GDM1 (cell line): ENCODE results near the gene ZNF337.
"Not testable (repeated sequence)": the region's sequence is repeated elsewhere in the genome, so short reads cannot be mapped to it uniquely, and the experiment has no call there.

Source experiments
- DNase-seq: peaks from one replicate; lab custom pipeline; 2025; lab: John Stamatoyannopoulos, UW

The ZNF337 gene

DNA sequence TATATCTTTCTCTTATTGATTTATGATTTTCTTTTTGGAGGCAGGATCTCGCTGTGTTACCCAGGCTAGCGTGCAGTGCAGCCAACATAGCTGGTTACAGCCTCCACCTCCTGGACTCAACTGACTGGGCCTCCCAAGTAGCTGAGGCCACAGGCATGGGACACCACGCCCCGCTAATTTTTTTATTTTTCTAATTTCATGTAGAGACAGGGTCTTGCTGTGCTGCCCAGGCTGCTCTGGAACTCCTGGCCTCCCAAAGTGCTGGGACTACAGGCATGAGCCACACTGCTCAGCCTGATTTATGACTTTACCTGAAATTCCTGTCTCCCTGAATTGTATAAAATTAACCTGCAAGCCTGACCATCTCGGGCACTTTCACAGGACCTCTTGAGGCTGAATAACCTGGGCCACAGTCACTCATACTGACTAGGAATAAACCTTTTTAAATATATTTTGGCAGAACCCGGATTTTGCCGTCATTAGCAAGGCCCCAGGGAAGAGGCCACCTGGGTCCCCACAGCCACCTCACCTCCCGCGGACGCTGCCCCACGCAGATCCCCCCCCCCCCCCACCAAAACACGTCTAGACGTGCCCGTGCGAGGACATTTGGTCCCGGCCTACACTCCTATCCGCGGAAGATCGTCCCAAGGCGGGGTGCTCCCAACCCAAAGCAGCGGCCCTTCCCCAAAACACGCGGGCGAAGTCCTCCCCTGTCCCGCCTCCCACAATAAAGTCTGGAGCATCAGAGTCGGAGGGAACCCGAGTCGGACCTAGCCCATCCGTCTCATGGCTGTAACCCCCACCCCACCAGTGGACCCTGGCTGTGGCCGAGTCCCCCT is 902 bp downstream of the ZNF337 start:
- peak; percentile 9 for DNase-seq

DNA sequence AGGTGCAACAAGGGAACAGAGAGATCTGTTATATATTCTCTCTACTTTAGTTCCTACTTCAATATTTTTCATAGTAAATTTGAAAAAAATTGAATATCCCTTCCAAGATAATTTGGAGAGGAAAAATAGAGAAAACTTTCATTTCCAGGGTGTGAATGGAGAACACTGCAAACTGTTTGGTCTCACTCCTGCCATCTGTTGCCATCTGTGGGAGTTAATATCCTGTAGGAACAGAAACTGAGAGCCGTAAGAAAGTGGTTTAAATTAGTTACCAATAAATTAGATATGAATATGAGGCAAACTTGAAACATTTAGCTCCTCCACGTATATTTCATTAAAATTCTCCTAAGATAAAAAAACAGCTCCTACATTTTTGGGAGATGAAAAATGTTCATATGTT is 4.2 kb downstream of the ZNF337 start:
- no peak for DNase-seq

DNA sequence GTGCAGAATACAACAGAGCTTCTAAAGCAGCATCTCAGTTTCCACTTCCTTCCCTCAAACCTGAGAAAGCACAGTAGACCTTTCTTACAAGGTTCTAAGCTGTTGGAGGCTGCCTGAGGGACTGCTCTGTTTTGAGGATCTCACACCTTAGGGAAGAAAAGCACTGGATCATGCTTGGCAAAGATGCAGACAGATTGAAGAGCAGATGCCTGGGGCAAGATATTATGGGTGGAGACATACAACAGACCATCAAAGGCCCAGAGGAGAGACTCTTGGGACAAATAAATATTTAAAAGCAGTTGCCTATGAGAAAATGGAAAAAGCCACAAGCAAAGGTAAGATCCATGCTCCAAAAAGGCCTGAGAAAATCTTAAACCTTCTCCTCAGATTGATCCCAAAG is 6.2 kb downstream of the ZNF337 start:
- DNase-seq = no peak

DNA sequence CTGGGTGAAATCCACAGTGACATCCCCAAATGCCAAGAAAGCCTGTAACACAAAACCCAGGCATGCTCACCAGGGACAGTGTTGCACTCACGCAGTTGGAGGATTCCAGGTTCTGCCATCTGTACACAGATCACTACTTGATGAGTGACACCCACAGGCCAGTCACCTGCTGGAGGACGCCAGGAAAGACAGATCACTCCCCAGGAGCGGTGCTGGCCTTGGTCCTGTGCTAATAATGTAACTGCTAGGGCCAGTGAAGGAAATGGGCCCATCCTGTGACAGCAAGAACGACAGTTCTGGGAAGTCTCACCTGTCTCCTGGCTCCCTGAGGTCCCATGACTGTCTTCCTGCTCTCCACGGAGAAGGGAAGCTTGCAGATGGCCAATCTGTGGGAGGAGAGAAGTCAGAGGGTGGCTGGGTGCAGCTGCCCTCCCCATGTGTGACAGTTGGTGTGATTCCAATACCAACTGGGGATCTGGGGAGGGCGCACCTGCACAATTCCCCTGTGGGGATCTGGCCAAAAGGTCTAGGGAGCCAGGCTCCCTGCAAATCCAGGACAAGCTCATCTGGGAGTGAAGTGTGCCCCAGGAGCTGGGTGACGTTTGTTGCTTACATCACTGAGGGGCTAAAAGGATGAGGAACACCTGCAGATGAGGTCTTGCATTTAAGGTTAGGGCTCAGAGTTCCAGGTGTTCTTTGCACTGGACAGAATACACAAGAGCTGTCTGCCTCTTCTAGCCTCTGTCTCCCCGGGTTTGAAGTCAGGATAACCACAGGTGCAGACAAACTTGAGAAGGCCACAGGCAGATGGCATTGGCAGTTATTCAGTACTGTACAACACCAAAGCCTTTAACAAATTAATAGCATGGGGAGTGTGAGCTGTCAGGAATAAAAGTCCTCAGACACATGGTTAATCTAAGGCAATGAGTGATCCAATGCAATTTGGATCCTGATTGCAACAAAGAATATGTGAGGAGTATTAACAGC is 10.3 kb downstream of the ZNF337 start:
- DNase-seq = no peak

DNA sequence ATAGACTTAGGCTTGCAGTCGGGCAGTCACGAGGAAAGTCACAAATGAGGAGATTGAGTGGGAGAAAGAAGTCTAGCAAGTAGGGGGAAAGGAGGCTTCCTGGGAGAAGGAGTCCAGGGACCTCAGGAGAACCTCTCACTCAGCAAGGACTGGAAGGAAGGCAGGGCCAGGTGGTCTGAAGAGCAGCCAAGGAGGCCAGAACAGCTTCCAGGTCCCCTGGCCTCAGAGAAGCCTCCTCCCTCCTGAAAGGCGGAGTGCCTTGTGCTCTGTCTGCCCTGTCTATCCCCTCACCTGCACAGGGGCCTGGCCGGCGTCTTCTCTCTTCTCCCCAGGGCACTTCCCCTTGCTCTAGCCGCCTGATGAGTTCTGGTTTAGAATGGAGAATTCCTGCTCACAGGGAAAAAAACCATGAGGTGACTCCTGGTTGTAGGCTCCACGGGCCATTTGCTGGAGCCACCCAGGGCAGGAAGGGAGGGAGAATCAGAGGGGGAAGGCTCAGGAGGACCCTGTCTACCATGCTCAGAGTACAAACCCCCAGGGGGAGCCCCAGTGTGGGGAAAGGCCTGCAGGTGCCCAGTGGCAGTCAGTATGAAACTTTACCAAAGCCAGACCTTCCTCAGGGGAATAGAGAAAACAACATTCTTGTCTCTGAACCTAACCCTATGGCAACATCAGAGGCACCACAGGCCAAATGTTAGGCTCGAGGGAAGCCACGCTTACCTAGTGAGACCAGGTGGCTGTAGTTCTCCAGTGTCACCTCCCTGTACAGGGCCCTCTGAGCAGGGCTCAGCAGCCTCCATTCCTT is 11.2 kb downstream of the ZNF337 start:
- DNase-seq = no peak

DNA sequence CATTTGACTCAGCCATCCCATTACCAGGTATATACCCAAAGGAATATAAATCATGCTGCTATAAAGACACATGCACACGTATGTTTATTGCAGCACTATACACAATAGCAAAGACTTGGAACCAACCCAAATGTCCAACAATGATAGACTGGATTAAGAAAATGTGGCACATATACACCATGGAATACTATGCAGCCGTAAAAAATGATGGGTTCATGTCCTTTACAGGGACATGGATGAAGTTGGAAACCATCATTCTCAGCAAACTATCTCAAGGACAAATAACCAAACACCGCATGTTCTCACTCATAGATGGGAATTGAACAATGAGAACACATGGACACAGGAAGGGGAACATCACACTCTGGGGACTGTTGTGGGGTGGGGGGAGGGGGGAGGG is 12.8 kb downstream of the ZNF337 start:
- not testable (repeated sequence) for DNase-seq

DNA sequence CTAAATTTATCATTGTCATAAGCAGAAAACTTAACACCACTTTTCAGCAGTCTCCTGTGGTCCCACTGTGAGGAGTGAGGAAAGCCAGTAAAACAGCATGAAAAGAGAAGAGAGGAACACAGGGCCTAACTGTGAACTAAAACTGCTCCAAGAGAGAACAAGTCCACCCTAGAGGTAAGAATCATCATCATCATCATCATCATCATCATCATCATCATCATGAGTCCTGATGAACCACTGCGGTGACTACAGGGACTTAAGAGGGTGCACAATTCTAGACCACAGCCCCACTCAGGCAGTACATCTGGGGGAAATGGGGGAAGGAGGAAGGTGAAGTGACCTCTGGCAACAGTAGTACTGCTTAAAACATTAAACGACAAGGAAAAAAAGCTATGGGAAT is 13.6 kb downstream of the ZNF337 start:
- no peak for DNase-seq

DNA sequence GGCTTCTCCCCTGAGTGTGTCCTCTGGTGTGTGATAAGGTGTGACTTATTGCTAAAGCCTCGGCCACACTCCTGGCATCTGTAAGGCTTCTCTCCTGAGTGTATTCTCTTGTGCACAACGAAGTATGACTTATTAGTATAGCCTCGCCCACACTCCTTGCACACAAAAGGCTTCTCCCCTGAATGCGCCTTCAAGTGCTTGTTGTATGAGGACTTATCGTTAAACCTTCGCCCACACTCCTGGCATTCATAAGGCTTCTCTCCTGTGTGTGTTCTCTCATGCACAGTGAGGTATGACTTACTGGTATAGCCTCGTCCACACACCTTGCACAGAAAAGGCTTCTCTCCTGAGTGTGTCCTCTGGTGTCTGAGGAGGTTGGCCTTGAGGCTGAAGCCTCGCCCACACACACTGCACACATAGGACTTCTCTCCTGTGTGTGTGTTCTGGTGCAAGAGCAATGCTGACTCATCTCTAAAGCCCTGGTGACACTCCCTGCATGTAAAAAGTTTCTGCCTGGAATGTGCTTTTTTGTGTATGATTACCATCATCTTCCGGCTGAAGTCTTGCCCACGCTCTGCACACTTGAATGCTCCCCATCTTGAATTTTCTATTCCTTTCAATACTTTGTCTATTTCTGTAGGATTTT is 20.4 kb downstream of the ZNF337 start:
- DNase-seq = no peak

DNA sequence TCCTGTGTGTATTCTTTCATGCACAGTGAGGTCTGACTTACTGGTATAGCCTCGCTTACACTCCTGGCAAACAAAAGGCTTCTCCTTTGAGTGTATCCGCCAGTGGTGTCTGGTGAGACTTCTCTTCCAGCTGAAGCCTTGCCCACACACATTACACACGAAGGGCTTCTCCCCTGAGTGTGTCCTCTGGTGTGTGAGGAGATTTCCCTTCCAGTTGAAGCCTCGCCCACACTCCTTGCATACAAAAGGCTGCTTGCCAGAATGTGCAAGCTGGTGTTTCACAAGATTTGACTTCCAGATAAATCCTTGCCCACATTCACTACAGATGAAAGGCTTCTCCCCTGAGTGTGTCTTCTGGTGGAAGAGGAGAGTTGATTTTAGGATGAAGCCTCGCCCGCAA is 21.5 kb downstream of the ZNF337 start:
- DNase-seq = no peak

DNA sequence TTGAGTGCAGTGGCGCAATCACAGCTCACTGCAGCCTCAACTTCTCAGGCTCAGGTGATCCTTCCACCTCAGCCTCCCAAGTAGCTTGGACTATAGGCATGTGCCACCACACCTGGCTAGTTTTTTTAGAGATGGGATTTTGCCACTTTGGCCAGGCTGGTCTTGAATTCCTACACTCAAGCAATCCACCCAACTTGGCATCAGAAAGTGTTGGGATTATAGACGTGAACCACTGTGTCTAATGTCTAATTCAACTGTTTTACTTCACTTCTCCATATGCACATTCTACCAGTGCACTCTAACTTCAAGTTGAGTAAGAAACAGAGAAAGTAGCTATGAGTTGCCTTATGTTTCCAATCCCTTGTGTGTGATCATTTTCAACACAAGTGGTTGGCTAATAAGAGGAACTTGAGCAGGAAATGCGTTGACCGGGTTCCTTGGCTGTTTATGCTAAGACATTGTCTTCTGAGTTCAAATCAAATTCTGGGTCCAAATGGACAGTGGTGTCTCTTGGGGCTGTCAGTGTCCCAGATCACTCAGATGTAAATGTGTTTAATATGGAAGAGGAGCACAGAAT is 23.9 kb downstream of the ZNF337 start:
- no peak for DNase-seq

DNA sequence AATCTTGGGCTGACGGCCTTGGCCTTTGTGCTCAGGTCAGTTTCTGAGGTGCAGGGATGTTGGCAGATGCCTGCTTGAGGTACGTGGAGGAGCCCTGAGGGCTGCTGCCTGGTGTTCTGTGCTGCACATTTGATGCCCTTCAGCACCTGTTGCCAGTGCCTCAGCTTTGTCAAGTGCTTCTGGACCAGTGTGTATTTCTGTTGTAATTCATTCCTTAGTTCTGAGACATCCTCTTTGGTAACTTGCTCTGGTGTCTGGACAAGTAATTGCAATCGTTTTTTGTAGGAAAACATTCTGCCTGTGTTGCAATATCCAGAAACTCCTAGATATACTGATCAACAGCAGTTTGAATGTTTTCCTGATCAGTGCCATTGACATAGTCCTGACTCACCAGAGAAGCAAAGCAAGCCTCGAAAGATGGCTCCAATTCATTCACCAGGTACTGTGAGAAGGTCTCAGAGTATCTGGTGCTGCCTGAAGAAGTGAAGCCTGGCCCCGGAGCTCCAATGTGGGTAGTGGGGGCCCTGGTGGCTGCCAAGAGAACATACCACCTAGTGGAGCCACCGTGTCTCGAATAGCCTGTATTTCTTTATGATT is 26.7 kb downstream of the ZNF337 start:
- DNase-seq = no peak

DNA sequence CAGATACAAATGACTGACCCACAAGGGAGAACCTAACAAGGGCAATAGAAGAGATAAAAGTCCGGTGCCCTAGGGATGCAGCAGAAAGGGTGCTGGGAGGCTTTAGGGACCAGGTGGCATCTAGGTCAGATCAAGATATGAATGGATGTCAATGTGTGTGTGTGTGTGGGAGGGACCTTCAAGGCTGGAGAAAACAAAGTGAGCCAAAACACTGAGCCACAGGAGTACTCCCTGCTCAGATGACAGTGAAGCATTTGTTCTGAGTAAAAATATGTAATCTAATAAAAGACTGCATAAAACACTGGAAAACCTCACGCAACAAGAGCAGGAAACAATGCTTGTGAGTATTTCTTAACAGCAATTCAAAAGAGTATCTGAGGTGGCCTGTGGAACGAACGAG is 28.2 kb downstream of the ZNF337 start:
- no peak for DNase-seq

DNA sequence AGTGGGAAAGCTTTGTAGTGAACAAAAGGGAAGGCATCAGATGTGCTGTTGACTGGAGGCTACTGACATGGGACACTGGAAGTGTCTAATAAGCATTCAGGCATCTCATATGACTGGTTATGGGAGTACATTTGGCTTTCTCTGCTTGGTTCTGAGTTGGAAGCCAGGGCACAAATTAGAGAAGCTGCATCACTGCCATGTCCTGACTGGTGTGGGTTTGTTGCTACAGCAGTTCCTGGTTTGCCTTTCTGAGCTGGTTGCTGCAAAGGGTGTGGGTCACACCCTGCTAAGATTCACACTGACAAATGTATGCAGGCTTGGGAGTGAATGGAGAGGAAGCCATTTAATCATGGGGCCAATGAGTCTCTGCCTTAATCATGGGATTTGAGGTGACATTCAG is 36.7 kb downstream of the ZNF337 start:
- no peak for DNase-seq

DNA sequence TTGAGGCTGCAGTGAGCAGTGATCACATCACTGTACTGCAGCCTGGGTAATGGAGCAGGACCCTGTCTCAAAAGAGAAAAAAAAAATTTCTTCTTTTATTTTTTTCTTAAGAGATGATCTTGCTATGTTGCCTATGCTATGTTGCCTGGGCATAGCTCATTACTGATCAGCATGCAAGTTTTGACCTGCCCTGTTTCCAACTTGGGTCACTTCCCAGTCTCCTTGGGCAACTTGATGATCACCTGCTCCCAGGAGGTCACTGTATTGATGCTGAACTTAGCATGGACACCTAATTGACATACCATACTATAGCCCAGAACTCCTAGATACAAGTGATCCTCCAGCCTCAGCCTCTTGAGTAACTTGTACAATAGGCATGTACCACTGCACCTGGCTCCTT is 42.2 kb downstream of the ZNF337 start:
- DNase-seq = no peak

DNA sequence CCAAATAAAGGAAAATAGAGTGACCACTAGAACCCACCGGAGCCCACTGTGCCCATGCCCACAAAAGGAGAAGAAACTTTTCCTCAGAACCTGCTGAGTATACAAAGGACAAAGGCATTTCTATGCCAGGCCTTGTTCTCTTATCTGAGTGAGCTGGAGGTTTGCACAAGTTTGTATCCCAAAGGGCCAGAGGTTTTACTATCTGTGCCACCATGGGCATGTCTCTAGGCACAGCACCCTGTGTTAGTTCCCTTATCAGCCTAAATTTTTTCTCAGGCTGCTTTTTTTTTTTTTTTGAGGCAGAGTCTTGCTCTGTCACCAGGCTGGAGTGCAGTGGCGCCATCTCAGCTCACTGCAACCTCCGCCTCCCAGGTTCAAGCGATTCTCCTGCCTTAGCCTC is 43.8 kb downstream of the ZNF337 start:
- not testable (repeated sequence) for DNase-seq

DNA sequence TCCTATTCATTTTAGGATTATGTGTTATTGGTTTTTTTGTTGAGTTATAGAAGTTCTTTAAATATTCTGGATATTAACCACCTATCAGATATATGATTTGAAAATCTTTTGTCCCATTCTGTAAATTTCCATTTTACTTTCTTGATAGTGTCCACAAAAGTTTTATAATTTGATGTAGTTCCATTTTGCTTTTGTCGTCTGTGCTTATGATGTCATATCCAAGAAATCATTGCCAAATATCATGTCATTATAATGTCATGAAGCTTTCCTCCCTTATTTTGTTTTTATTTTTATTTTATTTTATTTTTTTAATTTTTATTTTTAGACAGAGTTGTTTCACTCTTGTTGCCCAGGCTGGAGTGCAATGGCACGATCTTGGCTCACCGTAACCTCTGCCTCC is 51.8 kb downstream of the ZNF337 start:
- no peak for DNase-seq

DNA sequence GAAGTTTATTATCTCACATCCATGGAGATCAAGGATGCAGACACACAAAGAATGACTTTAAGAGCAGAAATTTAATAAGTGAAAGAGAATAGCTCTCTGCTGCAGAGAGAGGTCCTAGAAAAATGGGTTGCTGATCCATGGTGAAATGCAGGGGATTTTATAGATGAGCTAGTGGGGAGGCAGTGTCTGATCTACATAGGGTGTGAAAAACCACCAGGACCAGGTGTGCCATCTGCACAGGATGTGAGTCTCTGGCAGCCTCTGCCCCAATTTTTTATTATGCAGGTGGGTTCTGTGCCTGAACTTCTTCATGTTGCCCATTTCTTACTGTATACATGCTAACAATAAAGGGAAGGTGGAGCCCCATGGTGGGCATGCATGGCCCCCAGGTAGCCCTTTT is 52.9 kb downstream of the ZNF337 start:
- DNase-seq = no peak

DNA sequence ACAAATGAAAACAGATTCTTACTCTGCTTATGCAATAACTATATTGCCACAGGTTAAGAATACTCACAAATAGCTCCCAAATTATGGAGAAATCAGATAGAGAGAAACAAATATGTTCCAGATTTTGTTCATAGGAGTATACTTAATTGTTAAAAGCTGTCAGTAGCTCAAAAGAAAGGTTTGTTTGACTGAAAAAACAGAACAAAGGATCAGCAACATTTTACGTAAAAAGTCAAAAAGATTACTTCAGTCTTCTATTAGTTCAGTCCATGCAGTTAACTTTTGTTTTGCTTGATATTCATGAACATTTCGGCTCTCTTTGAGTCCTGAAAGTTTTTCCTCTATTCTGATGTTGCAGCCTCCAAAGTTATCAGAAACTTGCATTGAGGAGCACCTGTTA is 59.4 kb downstream of the ZNF337 start:
- no peak for DNase-seq

DNA sequence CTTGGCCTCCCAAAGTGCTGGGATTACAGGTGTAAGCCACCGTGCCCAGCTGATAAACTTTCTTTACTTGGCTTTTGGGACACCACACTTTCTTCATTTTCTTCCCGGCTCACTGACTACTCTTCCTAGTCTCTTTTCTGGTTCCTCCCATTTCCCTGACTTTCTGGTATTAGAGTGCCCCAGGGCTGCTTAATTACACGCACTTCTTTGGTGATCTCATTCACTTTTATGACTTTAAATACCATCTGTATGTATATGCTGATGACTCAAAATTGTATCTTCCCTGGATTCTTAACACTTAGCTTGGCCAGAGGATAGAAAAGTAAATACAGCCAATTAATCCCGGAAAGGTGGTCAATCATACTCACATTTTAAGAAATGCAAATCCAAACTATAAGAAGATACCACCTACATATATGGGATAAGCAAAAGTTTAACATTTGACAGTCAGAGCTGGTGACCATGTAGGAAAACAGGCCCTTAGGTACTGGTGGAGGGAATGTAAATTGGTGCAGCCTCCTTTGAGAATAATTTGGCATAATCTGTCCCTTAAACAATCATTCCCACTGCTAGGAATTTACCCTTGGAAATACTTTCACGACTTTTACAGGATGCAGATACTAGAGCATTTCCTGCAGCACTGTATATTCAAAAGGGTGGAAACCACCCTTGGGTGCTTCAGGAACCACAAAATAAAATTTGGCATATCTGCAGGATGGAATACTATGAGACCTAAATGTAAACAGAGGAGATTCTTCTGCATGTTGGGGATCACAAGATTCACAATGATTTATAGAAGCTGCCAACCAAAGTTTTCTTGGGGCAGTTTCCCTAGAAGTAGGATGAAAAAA is 63.5 kb downstream of the ZNF337 start:
- DNase-seq = no peak

DNA sequence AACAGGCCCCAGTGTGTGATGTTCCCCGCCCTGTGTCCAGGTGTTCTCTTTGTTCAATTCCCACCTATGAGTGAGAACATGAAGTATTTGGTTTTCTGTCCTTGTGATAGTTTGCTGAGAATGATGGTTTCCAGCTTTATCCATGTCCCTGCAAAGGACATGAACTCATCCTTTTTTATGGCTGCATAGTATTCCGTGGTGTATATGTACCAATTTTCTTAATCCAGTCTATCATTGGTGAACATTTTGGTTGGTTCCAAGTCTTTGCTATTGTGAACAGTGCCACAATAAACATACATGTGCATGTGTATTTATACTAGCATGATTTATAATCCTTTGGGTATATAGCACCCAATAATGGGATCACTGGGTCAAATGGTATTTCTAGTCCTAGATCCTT is 66.0 kb downstream of the ZNF337 start:
- DNase-seq = not testable (repeated sequence)
